T-helper 9 cell (primary cell): ENCODE data around the gene LIMCH1.
"Not testable (repeated sequence)": the region's sequence is repeated elsewhere in the genome, so short reads cannot be mapped to it uniquely, and the experiment has no call there.

Source experiments
- DNase-seq: peaks from one replicate; pipeline ENCODE4 v3.0.0-alpha.2; 2020
- total RNA-seq, 2 donors: gene quantifications; one replicate each; lab custom pipeline; 2026; lab: John Stamatoyannopoulos, UW

Gene LIMCH1, protein sequence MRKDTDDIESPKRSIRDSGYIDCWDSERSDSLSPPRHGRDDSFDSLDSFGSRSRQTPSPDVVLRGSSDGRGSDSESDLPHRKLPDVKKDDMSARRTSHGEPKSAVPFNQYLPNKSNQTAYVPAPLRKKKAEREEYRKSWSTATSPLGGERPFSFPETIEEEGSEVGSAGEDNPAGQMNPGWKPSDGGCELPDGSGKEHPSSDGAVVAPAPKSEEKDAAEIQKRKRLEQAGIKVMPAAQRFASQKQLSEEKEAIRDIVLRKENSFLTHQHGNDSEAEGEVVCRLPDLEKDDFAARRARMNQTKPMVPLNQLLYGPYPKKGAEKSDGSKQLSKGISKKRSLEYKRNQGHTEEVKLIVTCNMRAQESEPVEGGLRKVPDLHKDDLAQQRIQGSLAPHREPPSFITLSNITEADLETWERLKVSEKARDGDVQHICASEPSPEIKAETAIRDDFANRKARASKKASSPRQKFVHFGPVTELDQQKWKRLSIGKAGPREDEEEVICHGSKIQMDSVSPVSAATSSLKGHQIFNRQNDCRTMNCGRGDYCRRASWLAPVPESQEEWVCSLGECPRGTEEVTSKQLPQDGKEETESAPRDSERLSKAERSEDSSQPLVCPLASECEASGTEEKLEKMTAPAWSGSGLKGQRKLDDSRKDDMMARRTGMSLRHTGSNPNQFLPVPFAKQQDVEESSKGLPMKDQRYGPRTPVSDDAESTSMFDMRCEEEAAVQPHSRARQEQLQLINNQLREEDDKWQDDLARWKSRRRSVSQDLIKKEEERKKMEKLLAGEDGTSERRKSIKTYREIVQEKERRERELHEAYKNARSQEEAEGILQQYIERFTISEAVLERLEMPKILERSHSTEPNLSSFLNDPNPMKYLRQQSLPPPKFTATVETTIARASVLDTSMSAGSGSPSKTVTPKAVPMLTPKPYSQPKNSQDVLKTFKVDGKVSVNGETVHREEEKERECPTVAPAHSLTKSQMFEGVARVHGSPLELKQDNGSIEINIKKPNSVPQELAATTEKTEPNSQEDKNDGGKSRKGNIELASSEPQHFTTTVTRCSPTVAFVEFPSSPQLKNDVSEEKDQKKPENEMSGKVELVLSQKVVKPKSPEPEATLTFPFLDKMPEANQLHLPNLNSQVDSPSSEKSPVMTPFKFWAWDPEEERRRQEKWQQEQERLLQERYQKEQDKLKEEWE (N-terminal part only)
- total RNA-seq: 0 reads per million in 2 donors

DNA sequence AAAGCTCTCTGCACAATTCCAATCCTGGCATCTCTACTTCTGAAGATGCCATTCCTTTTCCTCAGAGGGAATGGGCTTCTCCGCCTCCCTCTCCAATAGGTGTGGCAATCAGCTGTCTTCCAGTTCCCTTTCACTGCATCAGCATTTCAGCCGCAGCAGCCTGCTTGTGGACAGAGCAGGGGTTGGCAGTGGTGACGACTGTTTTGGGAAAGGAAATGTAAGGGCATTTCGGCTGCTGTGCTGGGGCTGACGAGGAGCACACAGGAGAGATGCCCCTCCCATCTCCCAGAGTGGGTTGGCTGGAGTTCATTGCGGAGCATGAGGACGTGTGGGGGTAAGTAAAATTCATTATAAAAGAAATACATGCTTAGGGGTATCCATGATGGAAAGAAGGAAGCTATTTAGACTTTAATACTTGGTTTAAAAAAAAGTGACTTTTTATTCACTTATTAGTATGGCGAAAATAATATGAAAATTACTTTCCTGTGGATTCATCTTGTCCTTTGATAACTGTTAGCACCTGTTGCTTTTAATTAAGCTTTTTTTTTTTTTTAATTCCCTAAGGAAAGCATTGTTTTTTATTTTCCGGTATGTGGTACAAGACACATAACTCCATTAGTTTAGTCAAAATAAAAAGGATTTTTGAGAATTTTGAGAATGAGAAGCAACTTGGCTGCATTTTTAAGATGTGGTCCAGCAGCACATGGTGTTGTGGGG is at the start of gene LIMCH1:
Gene LIMCH1, plus strand, starts transcription at position 141 of the 717 bp plus-strand sequence. CDS start 67,839 bp downstream, outside the sequence.
- no peak for DNase-seq

DNA sequence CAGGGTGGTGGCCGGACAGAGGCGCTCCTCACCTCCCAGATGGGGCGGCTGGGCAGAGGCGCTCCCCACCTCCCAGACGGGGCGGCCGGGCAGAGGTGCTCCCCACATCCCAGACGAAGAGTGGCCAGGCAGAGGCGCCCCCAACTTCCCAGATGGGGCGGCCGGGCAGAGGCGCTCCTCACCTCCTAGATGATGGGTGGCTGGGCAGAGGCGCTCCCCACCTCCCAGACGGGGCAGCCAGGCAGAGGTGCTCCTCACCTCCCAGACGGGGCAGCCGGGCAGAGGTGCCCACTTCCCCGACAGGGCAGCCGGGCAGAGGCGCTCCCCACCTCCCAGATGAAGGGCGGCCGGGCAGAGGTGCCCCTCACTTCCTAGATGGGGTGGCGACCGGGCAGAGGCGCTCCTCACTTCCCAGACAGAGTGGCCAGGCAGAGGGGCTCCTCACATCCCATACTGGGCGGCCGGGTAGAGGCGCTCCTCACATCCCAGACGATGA is 46.8 kb upstream of the LIMCH1 start:
- DNase-seq: not testable (repeated sequence)

- DNase-seq: no peak
These were observed 41.0 kb upstream of the LIMCH1 start for GRCh38 chr4:41496977-41497376.

- no peak for DNase-seq
These were observed 39.8 kb upstream of the LIMCH1 start for GRCh38 chr4:41498177-41498576.

DNA sequence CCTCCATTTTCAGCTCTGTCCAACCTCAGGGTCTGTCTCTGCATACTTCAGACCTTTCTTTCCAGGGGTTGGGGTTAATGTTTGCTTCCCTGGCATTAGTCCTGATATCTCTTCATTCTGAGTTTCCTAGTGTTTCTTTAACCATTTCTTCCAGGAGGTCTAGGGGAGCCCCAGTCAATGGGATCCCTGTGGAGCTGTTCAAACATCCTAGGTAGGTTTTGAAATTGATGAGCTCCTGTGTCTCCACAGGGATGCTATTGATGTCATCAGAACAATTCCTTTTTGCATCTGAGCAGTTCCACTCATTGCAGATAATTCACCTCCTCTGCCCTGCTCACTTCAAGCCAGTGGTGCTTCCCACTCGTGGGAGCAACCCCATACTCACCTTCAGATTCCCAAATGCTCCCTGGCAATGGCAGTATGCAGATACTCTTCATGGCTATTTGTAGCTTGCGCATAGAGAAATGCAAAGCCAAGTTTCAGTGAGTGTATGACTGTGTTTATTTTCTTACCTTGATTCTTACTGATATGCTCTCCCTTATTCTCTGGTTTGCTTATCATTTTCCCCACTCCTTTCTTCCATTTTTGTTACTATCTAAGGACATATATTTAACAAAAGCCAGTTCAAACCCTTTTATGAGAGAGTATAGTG is 33.7 kb upstream of the LIMCH1 start:
- DNase-seq: no peak

GRCh38 chr4:41505161-41505661 is 32.7 kb upstream of the LIMCH1 start:
- DNase-seq: no peak

DNA sequence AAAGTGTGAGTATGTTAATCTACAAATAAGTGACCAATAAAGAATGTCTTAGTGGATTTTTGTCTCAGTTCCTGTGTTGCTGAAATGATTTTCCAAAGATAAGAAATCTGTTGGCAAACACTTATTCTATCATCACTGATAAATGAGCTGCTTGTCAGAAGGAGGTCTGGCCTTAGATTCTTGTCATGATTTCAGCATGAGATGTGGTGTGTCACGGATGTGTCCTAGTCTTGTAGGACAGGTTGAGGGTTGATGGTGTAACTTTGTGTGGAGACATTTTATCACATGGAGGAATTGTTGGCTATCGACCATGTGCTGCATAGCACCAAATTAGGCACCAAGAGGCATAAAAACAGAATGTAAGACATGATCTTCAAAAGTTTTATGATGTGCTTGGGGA is 31.8 kb upstream of the LIMCH1 start:
- no peak for DNase-seq

DNA sequence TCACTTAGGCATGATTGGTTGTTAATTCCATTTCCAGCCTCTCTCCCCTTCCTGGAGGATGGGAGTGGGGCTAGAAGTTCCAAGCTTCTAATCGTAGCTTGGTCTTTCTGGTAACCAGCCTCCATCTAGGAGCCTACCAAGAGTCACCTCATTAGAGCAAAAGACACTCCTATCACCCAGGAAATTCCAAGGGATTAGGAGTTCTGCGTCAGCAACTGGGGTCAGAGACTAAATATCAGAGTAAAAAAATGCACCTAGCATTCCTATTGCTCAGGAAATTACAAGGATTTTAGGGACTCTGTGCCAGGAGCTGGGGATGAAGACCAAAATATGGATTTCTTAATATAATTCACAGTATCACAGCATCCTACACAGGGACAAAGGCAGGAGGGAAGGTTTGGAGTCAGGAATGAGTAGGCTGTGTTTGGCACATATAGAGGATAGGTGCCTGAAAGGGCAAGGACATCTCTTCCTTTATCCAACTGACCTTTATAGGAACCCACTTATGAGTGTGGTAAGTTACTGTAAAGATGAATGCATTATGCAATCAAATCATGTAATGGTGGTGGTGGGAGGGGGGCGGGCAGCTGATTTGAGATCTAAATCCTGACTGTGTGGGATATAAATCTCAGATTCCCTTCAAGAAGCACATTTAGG is 30.5 kb upstream of the LIMCH1 start:
- no peak for DNase-seq

DNA sequence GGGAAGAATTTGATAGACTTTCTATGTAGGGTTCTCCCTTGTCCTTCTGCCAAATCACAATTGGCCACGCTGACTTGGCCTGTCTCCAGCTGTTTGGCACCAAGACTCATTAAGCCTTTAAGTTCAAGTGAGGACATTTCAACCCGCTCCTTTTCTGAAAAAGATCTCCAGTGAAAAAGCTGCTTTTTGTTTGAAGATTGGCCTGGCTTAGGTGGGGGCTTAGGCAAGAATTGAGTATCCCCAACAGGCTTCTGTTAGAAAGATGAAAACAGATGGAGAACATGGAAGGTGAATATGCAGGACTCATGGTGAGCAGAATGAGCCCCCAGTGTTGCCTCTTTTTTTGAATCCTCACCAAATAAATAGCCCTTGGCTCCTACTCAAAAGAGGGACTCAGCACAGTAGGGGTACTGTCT is 28.5 kb upstream of the LIMCH1 start:
- no peak for DNase-seq

GRCh38 chr4:41510179-41510578 is 27.8 kb upstream of the LIMCH1 start:
- DNase-seq: no peak

- DNase-seq: no peak
These were observed 25.8 kb upstream of the LIMCH1 start for GRCh38 chr4:41512136-41512535.

GRCh38 chr4:41512596-41512995 is 25.4 kb upstream of the LIMCH1 start:
- DNase-seq: no peak

- DNase-seq: no peak
These were observed 23.8 kb upstream of the LIMCH1 start for GRCh38 chr4:41514169-41514568.

DNA sequence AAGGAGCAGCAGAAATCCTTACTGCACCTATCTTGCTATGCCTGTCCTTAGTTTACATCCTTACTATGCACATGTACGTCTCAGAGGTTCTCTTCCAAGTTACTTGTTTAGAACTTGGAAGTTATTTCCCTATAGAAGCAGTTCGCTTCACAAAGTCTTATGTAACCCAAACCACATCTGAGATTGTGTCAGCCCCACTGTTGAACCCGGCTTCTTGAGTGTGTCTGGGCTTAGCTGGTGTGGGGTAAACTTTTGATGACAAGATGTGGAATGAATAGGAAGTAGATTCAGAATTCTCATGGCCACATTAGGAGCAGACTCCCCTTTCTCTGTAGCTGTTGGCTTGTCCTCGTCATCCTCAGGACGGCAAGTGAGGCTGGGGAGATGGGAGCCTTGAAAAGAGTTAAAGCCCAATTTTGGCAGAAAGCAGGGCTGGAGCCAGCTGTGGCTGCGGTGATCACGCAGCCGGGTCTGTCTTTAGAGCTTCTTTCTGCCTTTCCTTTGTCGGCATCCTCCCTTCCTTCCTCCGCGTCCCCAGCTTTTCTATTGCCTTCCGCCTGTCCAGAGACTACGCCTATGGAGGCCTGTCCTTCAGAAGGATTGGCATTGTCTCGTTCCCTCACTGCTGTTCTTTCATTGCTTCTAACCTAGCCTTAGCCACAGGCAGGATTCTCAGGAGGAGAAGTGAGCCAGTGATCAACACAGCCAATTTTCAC is 23.0 kb upstream of the LIMCH1 start:
- no peak for DNase-seq

DNA sequence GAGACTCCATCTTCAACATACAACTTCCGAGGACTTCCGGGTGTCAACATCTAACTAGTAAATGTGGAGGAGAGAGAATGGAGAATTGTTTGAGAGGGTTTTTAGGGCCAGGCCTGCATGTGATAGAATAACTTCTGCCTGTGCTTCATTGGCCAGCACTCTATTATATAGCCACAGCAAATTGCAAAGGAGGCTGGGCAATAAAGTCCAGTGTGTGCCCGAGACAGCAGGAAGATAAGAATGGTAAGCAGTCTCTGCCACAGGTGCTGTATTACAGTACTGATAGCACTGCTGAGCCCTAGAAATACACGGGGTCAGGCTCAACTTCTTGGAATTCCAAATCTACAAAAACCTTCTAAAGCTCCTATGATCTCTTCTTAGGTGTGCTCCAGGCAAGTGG is 20.8 kb upstream of the LIMCH1 start:
- DNase-seq: no peak

DNA sequence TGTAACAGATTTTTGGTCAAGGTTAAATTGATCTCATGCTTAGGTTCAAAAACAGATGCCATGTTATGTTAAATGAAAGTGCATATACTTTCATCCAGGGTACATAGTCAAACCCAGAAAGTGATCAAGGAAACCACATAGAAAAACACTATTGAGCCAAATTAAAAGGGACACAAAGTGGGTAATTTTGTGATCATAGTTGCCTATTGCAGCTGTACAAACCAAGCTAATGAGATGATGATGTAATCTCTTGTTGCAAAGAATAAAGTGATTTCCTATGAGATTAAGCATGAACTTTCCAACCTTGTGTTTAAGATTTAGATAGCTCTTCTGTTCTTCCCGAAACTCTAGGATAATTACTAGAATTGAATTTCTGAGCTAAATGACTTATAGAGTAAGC is 20.2 kb upstream of the LIMCH1 start:
- DNase-seq: no peak

DNA sequence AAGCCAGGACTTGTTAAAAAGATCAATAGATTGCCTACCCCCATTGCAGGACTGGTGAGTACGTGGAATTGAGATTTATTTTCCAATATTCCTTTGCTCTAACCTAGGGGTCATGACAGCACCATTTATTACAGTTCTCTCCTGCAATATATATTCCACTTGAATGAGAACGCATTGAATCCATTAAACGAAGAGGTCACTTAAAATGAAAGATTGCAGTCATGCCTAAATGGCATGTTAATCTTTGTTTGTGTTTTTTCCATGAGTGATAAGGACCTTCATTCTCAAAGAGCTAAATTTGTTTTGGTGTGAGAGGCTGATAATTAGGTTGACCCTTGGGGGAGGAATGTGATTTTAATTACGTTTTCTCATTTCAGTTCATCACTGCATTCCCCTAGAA is 13.5 kb upstream of the LIMCH1 start:
- DNase-seq: no peak

DNA sequence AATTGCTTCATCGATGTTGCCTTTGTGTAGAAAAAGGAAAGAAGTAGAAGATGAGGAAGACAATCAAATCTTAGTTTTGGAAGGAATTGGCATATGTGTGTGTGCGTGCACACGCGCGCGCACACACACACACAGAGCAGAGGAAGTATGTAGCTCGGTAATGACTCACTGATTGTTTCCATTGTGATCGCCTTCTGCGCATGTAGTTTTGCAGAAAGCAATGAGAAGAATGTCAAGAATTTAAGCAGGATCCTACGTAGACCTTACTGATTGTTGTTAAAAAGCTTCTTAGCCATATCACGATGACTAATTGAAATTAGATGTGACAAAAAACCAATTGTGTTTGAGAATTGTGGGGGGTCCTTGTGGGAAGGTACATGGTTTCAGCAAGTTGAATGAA is 12.8 kb upstream of the LIMCH1 start:
- DNase-seq: no peak

DNA sequence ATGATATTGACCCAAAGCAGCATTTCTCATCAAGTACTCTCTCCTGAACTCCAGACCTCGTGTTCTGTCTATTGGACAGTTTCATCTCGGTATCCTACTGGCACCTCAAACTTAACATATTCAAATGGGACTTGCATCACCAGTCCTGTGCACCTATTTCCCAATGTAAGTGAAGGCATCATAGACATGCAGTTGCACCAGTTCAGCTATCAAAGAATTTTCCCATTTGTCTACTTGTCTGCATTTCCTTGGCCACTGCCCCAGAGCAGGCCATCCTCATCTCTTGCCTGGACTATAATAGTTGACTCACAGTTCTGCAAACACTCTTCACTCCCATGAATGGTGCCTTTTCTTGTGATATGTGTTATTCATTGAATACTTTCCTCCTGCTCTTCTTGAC is 11.3 kb upstream of the LIMCH1 start:
- DNase-seq: no peak

GRCh38 chr4:41528512-41529205 is 9.3 kb upstream of the LIMCH1 start:
- DNase-seq: no peak
